GM12878 (cell line): ENCODE measurements around the gene FAHD2B. TPM values are rescaled to one million over a fixed set of nuclear protein-coding genes. Genes with fewer than 3 reads are reported as not detected.
"Not testable (repeated sequence)": the region's sequence is repeated elsewhere in the genome, so short reads cannot be mapped to it uniquely, and the experiment has no call there.

Source experiments
- ATAC-seq: fragments of 200-7000 bp; cut with Tn5 transposase; 3 replicates; pipeline ENCODE4 v1.9.1; 2020; ENCODE audit warnings: mild to moderate bottlenecking, moderate library complexity
- BruUV-seq: library from RNA; stranded (reverse); fragments of 400-500 nt; replicated peaks from 2 replicates; lab custom pipeline; 2021; lab: Mats Ljungman, UMichigan
- CTCF ChIA-PET: fragments of 300-600 bp; sonication (Branson Sonifier 250); formaldehyde crosslinking; extraction: SDS; loops from one replicate; lab custom pipeline; 2021; ENCODE audit warnings: inconsistent platforms; lab: Yijun Ruan, JAX
- POLR2A ChIA-PET: fragments of 350-600 bp; formaldehyde crosslinking; extraction: SDS; loops from one replicate; lab custom pipeline; 2021; ENCODE audit warnings: inconsistent platforms; lab: Charles Lee
- RAD21 ChIA-PET: fragments of 300-600 bp; sonication (Branson Sonifier 250); formaldehyde crosslinking; loops from one replicate; lab custom pipeline; 2023; ENCODE audit warnings: antibody characterized with exemption; ENCODE audit not compliant: unreplicated experiment; lab: Charles Lee
- SMC1A ChIA-PET: fragments of 300-600 bp; sonication (Branson Sonifier 250); formaldehyde crosslinking; loops from one replicate; lab custom pipeline; 2023; ENCODE audit not compliant: unreplicated experiment, uncharacterized antibody; lab: Charles Lee
- DNase-seq: peaks from one replicate; pipeline ENCODE4 v3.0.0-alpha.2; 2011; ENCODE audit warnings: low read depth, low spot score
- FAIRE-seq: peaks from 3 replicates; lab custom pipeline; 2011; peaks lifted over from hg19 to GRCh38; lab: Jason Lieb, UNC
- H2AFZ ChIP-seq: 2 replicates; pipeline ENCODE4 v1.6.0; 2011; ENCODE audit warnings: low read depth, low read length, control low read depth; ENCODE audit not compliant: control insufficient read depth
- H3K27ac ChIP-seq: 2 replicates; pipeline ENCODE4 v1.5.1; 2011; ENCODE audit warnings: control low read depth; ENCODE audit not compliant: control insufficient read depth, insufficient read depth
- H3K27me3 ChIP-seq, 2 experiments: replicated peaks in 1 of 2; 2 replicates each; pipeline versions ENCODE4 v1.6.0 to v1.6.1; 2011; ENCODE audit warnings: low read length in 1 of 2; ENCODE audit not compliant: control insufficient read depth in 2 of 2, insufficient read depth in 2 of 2
- H3K36me3 ChIP-seq, 2 experiments: 2 replicates each; pipeline ENCODE4 v1.5.1; 2011; ENCODE audit warnings: low read length in 1 of 2; ENCODE audit not compliant: control insufficient read depth in 2 of 2, insufficient read depth in 2 of 2
- H3K4me1 ChIP-seq: 2 replicates; pipeline ENCODE4 v1.6.1; 2011; ENCODE audit warnings: mild to moderate bottlenecking, low read length, moderate library complexity, mixed read lengths; ENCODE audit not compliant: control insufficient read depth, insufficient read depth
- H3K4me2 ChIP-seq: 2 replicates; pipeline ENCODE4 v1.6.0; 2011; ENCODE audit warnings: control low read depth; ENCODE audit not compliant: control insufficient read depth, insufficient read depth
- H3K4me3 ChIP-seq: fragments of 200-600 bp; sonication (generic); 2 replicates; pipeline ENCODE4 v1.5.1; 2016
- H3K79me2 ChIP-seq: 2 replicates; pipeline ENCODE4 v1.6.0; 2011; ENCODE audit warnings: low read length; ENCODE audit not compliant: control insufficient read depth, insufficient read depth
- H3K9ac ChIP-seq: 2 replicates; pipeline ENCODE4 v1.8.0; 2011; ENCODE audit warnings: low read length, control low read depth, mixed read lengths; ENCODE audit not compliant: control insufficient read depth, insufficient read depth
- H3K9me3 ChIP-seq: replicated peaks from 3 replicates; pipeline ENCODE4 v1.5.1; 2011; ENCODE audit warnings: mild to moderate bottlenecking, low read length; ENCODE audit not compliant: control insufficient read depth, insufficient read depth
- H4K20me1 ChIP-seq: 2 replicates; pipeline ENCODE4 v1.6.0; 2011; ENCODE audit not compliant: control insufficient read depth, insufficient read depth
- WGBS: methylation state at CpG from one replicate; pipeline ENCODE4 v1.1.6; 2016; ENCODE audit warnings: low lambda C conversion rate; ENCODE audit not compliant: insufficient replicate concordance, insufficient coverage; ENCODE audit errors: missing lambda C conversion rate; 5-methylcytosine and 5-hydroxymethylcytosine counted together
- in situ Hi-C: fragments of 300-500 bp; cut with MboI; formaldehyde crosslinking; loops from 9 replicates; pipeline ENCODE4 v1.14.3; 2018; ENCODE audit warnings: mixed read lengths
- intact Hi-C: fragments of 100-400 bp; cut with micrococcal nuclease; formaldehyde crosslinking; loops from one replicate; pipeline ENCODE4 v1.14.2; 2022; ENCODE audit not compliant: unreplicated experiment
- polyA plus RNA-seq, 11 experiments: library from polyadenylated mRNA; depleted of rRNA in 4 of 11; unstranded in 6 of 11; stranded (reverse) in 5 of 11; fragments of >200 nt; fragmentation: Nextera tagmentation in 4 of 11; fragmentation: Illumina TruSeq in 1 of 11; extraction: Ambion mirVana in 4 of 11; extraction: Trizol in 1 of 11; gene quantifications; 1 replicate in 1 of 11; 2 replicates in 10 of 11; pipeline versions ENCODE4 v1.2.1 to v1.2.3, GENCODE V29; 2011 to 2016; ENCODE audit warnings: inconsistent platforms in 2 of 11, missing spikeins in 2 of 11, low read depth in 1 of 11
- total RNA-seq, 4 experiments: library from RNA; depleted of rRNA in 3 of 4; stranded (reverse); fragments of >200 nt in 3 of 4; fragmentation: Illumina TruSeq in 1 of 4; extraction: Trizol in 1 of 4; gene quantifications; 2 replicates each; pipeline versions ENCODE4 v1.2.1 to v1.2.3, GENCODE V29; 2013 to 2021

Gene FAHD2B
- total and polyA plus RNA-seq, 10 of the 15 experiments (the other 5 are each of a cell fraction or from before 2014, with no cell fraction given): 3.0 to 21.2 (median 16.9) TPM

DNA sequence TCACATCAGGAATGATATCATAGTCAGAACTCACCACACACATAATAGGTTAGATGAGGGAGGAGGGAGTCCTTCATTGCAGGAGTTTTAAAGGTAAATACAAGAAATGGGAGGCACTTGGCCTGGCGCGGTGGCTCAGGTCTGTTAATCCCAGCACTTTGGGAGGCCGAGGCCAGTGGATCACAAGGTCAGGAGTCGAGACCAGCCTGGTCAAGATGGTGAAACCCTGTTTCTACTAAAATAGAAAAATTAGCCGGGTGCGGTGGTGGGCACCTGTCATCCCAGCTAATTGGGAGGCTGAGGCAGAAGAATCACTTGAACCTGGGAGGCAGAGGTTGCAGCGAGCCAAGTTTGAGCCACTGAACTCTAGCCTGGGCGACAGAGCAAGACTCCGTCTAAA, 16.6 kb upstream of the FAHD2B start:
- not testable (repeated sequence) for H3K79me2 ChIP-seq, H3K9ac ChIP-seq, H3K4me1 ChIP-seq, FAIRE-seq, H3K27ac ChIP-seq, ATAC-seq, H2AFZ ChIP-seq, H3K27me3 ChIP-seq, H3K9me3 ChIP-seq, H3K36me3 ChIP-seq, H3K4me2 ChIP-seq, DNase-seq, H3K4me3 ChIP-seq, H4K20me1 ChIP-seq, BruUV-seq
- ChIA-PET SMC1A (interaction anchor here (1.2 to 2.0 kb wide), 4 partner anchors 97 to 253 kb away, joined by 3 to 10 read pairs (median 5); partner anchors contain the start of gene ANKRD39), CTCF (interaction anchor here (1.0 to 2.9 kb wide), 10 partner anchors 16 to 1119 kb away, joined by 3 to 13 read pairs (median 4); no protein-coding TSS in a partner anchor), POLR2A (interaction anchor here (1.2 kb wide), 1 partner anchor 253 kb away, joined by 3 read pairs; the partner anchor contains the start of gene ANKRD39), RAD21 (interaction anchor here (1.3 to 2.7 kb wide), 3 partner anchors 157 to 253 kb away, joined by 3 to 22 read pairs (median 4); partner anchors contain the start of gene ANKRD39)
- 52% methylated on average over 7 of the region's 9 CpGs for WGBS
- in situ Hi-C loops (loop anchor here (10.0 kb wide), 1 partner anchor 256 kb away; the partner anchor contains the start of gene ANKRD39), intact Hi-C loops (loop anchor here (5.0 kb wide), 1 partner anchor 149 kb away; no protein-coding TSS in a partner anchor)

GRCh38 chr2:97106878-97107277, 12.2 kb upstream of the FAHD2B start:
- H3K27ac ChIP-seq, H2AFZ ChIP-seq, FAIRE-seq, H4K20me1 ChIP-seq, H3K9ac ChIP-seq, H3K27me3 ChIP-seq, BruUV-seq, H3K36me3 ChIP-seq, H3K79me2 ChIP-seq, H3K4me1 ChIP-seq, POLR2A ChIA-PET, H3K4me2 ChIP-seq, ATAC-seq, RAD21 ChIA-PET, CTCF ChIA-PET, SMC1A ChIA-PET, intact Hi-C loops, H3K9me3 ChIP-seq, DNase-seq, H3K4me3 ChIP-seq: not testable (repeated sequence)
- in situ Hi-C loops: loop anchor here (10.0 kb wide), 1 partner anchor 112 kb away; no protein-coding TSS in a partner anchor
- 67% methylated on average over 2 of the region's 2 CpGs for WGBS

- CTCF ChIA-PET, H4K20me1 ChIP-seq, H3K79me2 ChIP-seq, H2AFZ ChIP-seq, H3K9ac ChIP-seq, ATAC-seq, H3K27ac ChIP-seq, FAIRE-seq, in situ Hi-C loops, H3K9me3 ChIP-seq, DNase-seq, RAD21 ChIA-PET, BruUV-seq, H3K27me3 ChIP-seq, H3K4me2 ChIP-seq, H3K36me3 ChIP-seq, H3K4me1 ChIP-seq, intact Hi-C loops, SMC1A ChIA-PET, H3K4me3 ChIP-seq, POLR2A ChIA-PET: not testable (repeated sequence)
- 59% methylated on average over 3 of the region's 3 CpGs for WGBS
These were observed 4.2 kb upstream of the FAHD2B start for GRCh38 chr2:97098786-97099372.
